Panc1 (cell line): Measurements from ENCODE around the gene PXDN.

Source experiments
- CTCF ChIP-seq: fragments of 450-650 bp; IDR thresholded peaks from 2 replicates; pipeline ENCODE4 v1.5.1; 2017; ENCODE audit warnings: mild to moderate bottlenecking
- POLR2AphosphoS5 ChIP-seq: IDR thresholded peaks from 2 replicates; pipeline ENCODE4 v1.6.1; 2012; ENCODE audit warnings: mild to moderate bottlenecking, low read depth, low read length, moderate library complexity
- REST ChIP-seq, 2 experiments: IDR thresholded peaks; 2 replicates each; pipeline ENCODE4 v1.6.1; 2011 to 2012; ENCODE audit warnings: low read depth in 2 of 2, control low read depth in 1 of 2, low read length in 1 of 2, mild to moderate bottlenecking in 1 of 2, moderate library complexity in 1 of 2; ENCODE audit not compliant: insufficient read depth in 1 of 2
- SIN3A ChIP-seq: IDR thresholded peaks from 2 replicates; pipeline ENCODE4 v1.6.1; 2012; ENCODE audit warnings: low read depth, mild to moderate bottlenecking, low read length, moderate library complexity, borderline replicate concordance; ENCODE audit not compliant: insufficient read depth
- TCF7L2 ChIP-seq: IDR thresholded peaks from 2 replicates; pipeline ENCODE4 v1.6.1; 2011; ENCODE audit warnings: mild to moderate bottlenecking, low read depth, low read length, inconsistent platforms

DNA sequence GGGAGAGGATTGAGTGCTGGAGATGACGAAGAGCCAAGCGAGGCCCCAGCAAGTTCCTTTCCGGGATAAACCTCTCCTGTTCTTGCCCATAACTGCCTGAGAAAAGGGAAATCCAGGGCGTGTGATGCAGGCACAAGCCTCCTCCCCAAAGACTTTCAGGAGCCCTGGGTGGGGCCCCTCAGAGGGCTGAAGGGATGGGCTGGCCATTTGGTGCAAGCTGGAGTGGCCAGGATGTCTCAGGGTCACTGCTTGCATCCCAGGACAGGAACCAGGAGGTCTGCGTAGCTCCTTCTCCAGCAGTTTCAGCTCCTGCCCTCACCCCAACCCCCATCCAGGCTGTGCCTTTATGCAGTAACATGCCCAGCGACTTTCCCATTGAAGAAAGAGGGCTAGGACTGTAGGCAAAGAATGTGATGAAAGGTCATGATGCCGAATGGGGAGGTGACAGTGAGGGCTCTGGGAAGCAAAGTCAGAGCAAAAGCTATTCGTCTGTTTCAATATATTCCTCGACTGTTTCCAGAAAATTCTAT, 80.2 kb downstream of the PXDN start:
- TF ChIP-seq CTCF = no peak
- no peak for TF ChIP-seq POLR2AphosphoS5
- TF ChIP-seq REST (IDR thresholded peaks at IDR 0.05; ENCODE audit: insufficient read depth in 1 of 2, low read depth in 2 of 2, low read length in 1 of 2) = no peak
- no peak for TF ChIP-seq SIN3A
- no peak for TF ChIP-seq TCF7L2
